Activated naive CD4-positive, alpha-beta T cell treated with anti-CD3 and anti-CD28 coated beads, Interleukin-2, amount 50 U/mL, for 72 hours (primary cell): ENCODE measurements around the gene OR1F1. TPM values are rescaled to one million over a fixed set of nuclear protein-coding genes. Genes with fewer than 3 reads are reported as not detected.

Experiments used
- ATAC-seq, 2 donors: fragments of 150-1000 bp; cut with Tn5 transposase; 2 replicates each; pipeline ENCODE4 v1.10.0; 2021; ENCODE audit warnings: mild to moderate bottlenecking in 2 of 2, moderate library complexity in 2 of 2
- DNase-seq, 2 donors: peaks; one replicate each; pipeline ENCODE4 v3.0.0; 2021 to 2022; ENCODE audit warnings: low spot score in 2 of 2
- H3K27ac Mint-ChIP-seq, 2 donors: one replicate each; pipeline ENCODE4 v1.8.0; 2022; ENCODE audit warnings: mild to moderate bottlenecking in 2 of 2, mixed read lengths in 2 of 2
- H3K36me3 Mint-ChIP-seq, 2 donors: one replicate each; pipeline ENCODE4 v1.8.0; 2022; ENCODE audit warnings: mixed read lengths in 2 of 2
- H3K9me3 Mint-ChIP-seq, 2 donors: one replicate each; pipeline ENCODE4 v1.8.0; 2022; ENCODE audit warnings: mixed read lengths in 2 of 2
- total RNA-seq, 2 donors: library from RNA; stranded (reverse); gene quantifications; one replicate each; pipeline ENCODE4 v1.2.3, GENCODE V29; 2022

Gene OR1F1
- total RNA-seq, 2 donors from 2014 or later: not detected

GRCh38 chr16:3148256-3149192 is 39.5 kb upstream of the OR1F1 start:
- DNase-seq (no peak), ATAC-seq (no peak)
- peak overlapping the region in 1 of 2 donors; percentile 95 for H3K27ac Mint-ChIP-seq
- H3K9me3 Mint-ChIP-seq: no peaks in the 10 kb centered on the region
- no peaks in the 10 kb centered on the region for H3K36me3 Mint-ChIP-seq

- peak overlapping the region in 1 of 2 donors; percentile 95 for H3K27ac Mint-ChIP-seq
- no peaks in the 10 kb centered on the region for H3K9me3 Mint-ChIP-seq
- DNase-seq (no peak), ATAC-seq (no peak)
- H3K36me3 Mint-ChIP-seq: no peaks in the 10 kb centered on the region
Observed at GRCh38 chr16:3149193-3149530, 38.8 kb upstream of the OR1F1 start.

GRCh38 chr16:3149630-3150345 is 38.2 kb upstream of the OR1F1 start:
- Mint-ChIP-seq H3K27ac (peak overlapping the region; percentile 65 to 95), H3K9me3 (no peaks in the 10 kb centered on the region), H3K36me3 (no peaks in the 10 kb centered on the region)
- DNase-seq (peak; percentile 66 to 76), ATAC-seq (peak; percentile 2 to 30)

GRCh38 chr16:3150346-3151218 is 37.4 kb upstream of the OR1F1 start:
- ATAC-seq: peak; percentile 78 to 81
- H3K27ac Mint-ChIP-seq: peak overlapping the region; percentile 95 to 99
- no peaks in the 10 kb centered on the region for H3K36me3 Mint-ChIP-seq
- peak; percentile 98 to 100 for DNase-seq
- H3K9me3 Mint-ChIP-seq: no peaks in the 10 kb centered on the region

- H3K27ac Mint-ChIP-seq: peak overlapping the region; percentile 95 to 99
- no peaks in the 10 kb centered on the region for H3K36me3 Mint-ChIP-seq
- ATAC-seq: no peak
- H3K9me3 Mint-ChIP-seq: no peaks in the 10 kb centered on the region
- DNase-seq: no peak
Observed at GRCh38 chr16:3152027-3152276, 36.1 kb upstream of the OR1F1 start.

- DNase-seq: peak; percentile 90
- ATAC-seq: peak; percentile 17 to 52
- Mint-ChIP-seq H3K36me3 (no peaks in the 10 kb centered on the region), H3K9me3 (no peaks in the 10 kb centered on the region), H3K27ac (peak overlapping the region; percentile 95 to 99)
Observed at GRCh38 chr16:3152277-3152990, 35.6 kb upstream of the OR1F1 start.

- ATAC-seq: no peak
Observed at GRCh38 chr16:3152991-3153368, 35.0 kb upstream of the OR1F1 start.

GRCh38 chr16:3155181-3155580 is 32.8 kb upstream of the OR1F1 start:
- no peak for DNase-seq
- H3K27ac Mint-ChIP-seq: no peak overlapping the region
- H3K36me3 Mint-ChIP-seq: peaks cover 0 to 13% of the 10 kb centered on the region in 2 donors
- H3K9me3 Mint-ChIP-seq: no peaks in the 10 kb centered on the region
- ATAC-seq: no peak

More at GRCh38 chr16:3152991-3153368, 35.0 kb upstream of the OR1F1 start:
- peak overlapping the region; percentile 95 to 99 for H3K27ac Mint-ChIP-seq
- no peak for DNase-seq
- H3K36me3 Mint-ChIP-seq: peaks cover 0 to 4% of the 10 kb centered on the region in 2 donors
- no peaks in the 10 kb centered on the region for H3K9me3 Mint-ChIP-seq

- Mint-ChIP-seq H3K27ac (no peak overlapping the region), H3K36me3 (peaks cover 0 to 13% of the 10 kb centered on the region in 2 donors), H3K9me3 (no peaks in the 10 kb centered on the region)
- no peak for DNase-seq
- no peak for ATAC-seq
Observed at GRCh38 chr16:3155972-3156371, 32.0 kb upstream of the OR1F1 start.

- DNase-seq: peak in 1 of 2 donors; percentile 61
- Mint-ChIP-seq H3K36me3 (peaks cover 0 to 13% of the 10 kb centered on the region in 2 donors), H3K9me3 (no peaks in the 10 kb centered on the region), H3K27ac (peak overlapping the region; percentile 28 to 84)
- ATAC-seq: peak; percentile 15 to 16
Observed at GRCh38 chr16:3157229-3158025, 30.6 kb upstream of the OR1F1 start.

- Mint-ChIP-seq H3K27ac (peak overlapping the region; percentile 28 to 84), H3K9me3 (no peaks in the 10 kb centered on the region), H3K36me3 (peaks cover 0 to 13% of the 10 kb centered on the region in 2 donors)
- ATAC-seq (peak; percentile 18 to 27), DNase-seq (no peak)
Observed at GRCh38 chr16:3158026-3158509, 29.9 kb upstream of the OR1F1 start.

- ATAC-seq (peak; percentile 76 to 86), DNase-seq (peak; percentile 78 to 79)
- peaks cover 0 to 13% of the 10 kb centered on the region in 2 donors for H3K36me3 Mint-ChIP-seq
- H3K9me3 Mint-ChIP-seq: no peaks in the 10 kb centered on the region
- peak overlapping the region; percentile 81 to 98 for H3K27ac Mint-ChIP-seq
Observed at GRCh38 chr16:3158510-3159314, 29.3 kb upstream of the OR1F1 start.

- Mint-ChIP-seq H3K36me3 (peaks cover 0 to 13% of the 10 kb centered on the region in 2 donors), H3K27ac (no peak overlapping the region), H3K9me3 (no peaks in the 10 kb centered on the region)
- ATAC-seq (no peak), DNase-seq (no peak)
Observed at GRCh38 chr16:3161235-3162018, 26.6 kb upstream of the OR1F1 start.
